ENCODE data around the gene JMJD4.
"Not testable (repeated sequence)": the region's sequence is repeated elsewhere in the genome, so short reads cannot be mapped to it uniquely, and the experiment has no call there.

JMJD4 gene

DNA sequence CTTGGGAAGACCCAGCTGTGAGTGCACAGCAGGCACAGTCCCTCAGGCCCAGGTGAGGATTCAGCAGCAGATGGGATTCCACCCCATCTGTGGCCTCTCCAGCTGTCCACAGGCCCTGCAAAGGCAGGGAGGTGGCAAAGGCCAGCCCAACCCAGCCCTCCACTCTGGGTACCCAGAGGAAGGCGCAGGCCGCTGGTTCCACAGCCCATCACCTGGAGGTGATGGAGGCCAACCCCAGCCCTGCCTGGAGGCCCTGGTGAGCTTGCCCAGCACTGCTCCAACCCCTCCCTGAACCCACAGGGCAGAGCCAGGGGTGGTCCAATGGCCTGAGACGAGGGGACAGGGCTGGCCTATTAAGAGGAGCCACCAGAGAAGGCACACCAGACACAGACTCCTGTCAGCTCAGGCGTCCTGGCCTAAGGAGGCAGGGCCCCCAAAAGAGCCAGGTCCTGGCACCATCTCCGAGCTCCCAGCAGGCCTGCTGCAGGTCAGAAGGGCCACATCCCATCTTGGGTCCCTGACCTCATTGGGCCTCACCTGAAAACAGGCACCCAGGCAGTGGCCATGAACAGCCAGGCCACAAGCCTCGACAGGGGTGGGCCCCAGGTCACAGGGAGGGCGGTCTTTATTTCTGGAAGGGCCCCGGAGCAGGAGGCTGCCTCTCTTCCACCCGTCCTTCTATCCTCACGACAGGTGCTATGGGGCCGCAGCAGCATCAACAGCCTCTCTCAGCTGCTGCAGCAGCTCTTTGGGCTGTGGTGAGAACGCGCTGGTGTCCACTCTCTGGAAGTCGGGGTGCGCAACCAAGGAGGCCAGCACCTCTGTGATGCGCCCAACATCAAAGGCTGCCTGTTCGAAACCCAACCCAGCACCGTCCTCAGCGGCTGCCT lies 3.2 kb downstream of the JMJD4 start:
- no peak for DNase-seq (ENCODE audit: low read depth)

DNA sequence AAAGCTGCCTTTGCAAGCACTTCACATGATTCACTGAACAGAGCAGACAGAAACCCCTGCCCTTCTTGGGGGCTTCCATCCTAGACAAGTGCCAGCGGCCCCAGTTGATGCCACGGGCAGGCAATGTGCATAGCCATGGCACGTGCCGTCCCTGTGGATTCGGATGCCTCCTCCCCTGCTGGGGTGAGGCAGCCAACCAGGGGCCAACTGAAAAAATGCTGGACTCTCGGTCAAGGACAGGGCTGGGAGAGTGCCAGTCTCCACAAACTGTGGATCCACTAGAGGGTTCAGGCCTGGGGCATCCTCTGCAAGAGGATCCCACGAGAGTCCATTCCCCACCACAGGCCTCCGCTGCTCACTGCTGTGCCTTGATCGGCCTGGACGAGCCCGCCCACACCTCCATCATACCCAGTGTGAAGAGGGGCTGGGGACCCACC lies 3.8 kb downstream of the JMJD4 start:
- DNase-seq (ENCODE audit: low read depth), result no peak

GRCh38 chr1:227730630-227731151 lies 4.4 kb downstream of the JMJD4 start:
- DNase-seq (ENCODE audit: low read depth), result no peak

DNA sequence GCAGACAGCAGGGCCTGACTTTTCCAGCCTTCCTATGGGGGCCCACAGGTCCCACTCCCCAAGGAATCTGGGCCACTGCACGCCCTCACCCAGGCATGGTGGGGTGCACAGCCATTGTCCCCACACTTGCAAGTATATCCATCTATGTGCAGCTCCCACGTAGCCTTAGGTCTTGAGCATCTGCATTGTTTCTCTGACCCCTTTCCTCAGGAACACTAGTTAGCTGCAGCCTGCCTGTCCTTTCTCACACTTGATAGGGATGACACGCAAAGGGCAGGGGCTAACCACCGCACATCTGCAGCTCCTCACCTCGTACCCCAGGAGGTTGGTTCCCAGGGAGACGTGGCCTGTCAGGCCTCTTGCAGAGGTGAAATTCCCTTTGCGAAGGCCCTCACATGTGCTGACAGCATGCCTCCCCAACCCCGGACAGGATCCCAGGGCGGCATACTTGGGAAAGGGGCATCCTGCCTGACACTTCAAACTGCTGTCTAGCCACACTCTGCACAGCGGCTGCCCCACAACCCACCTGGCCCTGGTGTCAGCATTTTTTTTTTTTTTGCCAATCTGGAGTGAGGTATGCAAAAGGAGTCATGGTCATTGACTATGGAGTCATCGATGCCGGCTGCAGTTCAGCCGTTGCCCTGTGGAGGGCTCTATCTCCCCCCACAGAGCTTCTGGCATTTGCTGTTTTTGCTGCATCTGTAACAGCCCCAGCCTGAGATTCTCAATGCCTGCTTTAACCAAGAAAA lies 5.0 kb downstream of the JMJD4 start:
- no peak for DNase-seq (ENCODE audit: low read depth)

DNA sequence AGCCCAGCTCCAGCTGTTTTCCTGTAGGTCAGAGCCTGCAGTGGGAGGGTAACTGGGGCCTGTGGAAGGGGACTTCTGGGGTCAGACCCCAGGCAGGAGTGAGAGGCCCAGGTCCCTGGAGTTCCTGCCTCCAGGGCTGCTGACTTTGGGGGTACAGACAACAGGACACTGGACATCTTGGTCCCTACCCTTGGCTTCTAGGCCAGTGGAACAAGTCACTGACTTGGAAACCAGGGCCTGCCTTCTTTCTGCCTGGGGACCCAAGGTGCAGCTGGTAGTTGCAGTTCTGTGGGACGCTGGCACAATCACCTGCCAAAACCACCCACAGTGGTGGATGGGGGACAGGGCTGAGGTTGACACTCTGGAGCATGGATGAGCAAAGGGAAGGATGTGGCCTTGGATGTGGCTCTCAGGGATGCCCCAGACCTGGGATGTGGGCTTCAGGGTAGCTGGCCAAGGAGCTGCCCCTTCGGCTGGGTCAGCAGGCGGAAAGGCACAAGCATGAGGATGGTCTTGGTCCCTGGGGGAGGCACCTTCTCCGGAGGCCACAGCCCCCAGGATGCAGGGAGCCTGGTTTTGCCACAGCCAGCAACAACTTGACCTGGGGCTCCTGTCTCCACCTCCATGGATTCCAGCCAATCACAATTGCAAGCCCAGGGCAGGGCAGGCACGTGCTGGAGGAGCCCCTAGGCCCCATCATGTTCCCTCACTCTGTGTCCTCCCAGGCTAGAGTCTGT lies 5.8 kb downstream of the JMJD4 start:
- no peak for DNase-seq (ENCODE audit: low read depth)

DNA sequence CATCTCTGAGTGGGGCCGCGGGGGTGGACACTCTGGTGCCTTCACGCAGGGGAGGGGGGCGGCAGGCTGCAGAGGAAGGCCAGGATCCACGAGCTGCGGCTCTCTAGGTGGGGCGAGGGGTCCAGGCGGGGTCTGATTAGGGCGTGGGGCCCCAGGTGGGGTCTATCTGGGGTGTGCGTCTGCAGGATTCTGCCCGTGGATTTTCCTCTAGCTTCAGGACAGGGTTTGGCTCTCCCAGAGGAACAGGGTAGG lies 6.3 kb downstream of the JMJD4 start:
- DNase-seq (ENCODE audit: low read depth), result no peak

DNA sequence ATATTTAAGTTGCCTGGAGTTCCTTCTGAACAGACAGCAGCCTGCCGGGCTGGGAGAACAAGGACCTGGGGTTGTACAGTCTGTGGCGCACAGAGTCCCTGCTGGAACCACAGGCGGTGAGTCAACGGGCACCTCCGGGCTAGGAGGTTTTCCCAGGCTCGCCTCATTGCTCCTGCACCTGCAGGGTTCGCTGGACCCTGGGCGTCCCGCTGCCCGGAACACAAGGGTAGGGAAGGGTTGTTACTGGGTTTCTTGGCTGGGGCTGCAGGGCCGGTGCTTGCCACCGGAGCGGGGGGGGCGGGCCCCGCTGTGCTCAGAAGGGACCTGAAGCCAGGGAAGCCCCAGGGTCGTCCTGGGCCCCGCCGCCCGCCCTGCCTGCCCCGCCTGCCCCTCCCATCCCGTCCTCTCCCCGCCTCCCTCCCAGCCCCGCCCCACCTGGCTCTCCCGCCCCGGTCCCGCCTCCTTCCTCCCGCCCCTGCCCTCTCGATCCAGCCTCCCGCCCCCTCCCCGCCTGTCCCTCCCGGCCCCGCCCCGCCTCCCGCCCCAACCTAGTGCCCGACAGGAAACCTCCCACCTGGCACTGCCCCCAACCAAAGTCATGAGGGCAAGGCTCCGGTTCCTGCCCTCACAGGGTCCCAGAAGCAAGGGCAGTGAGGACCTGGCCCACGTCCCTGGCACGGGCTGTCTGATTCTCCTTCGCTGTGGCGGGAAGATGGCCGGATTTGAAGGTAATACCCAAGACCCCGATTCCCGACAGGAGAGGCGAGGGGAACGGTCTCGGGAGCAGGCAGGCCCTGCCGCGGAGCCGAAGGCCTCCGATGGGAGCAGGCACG lies 6.8 kb downstream of the JMJD4 start:
- peak; percentile 56 for DNase-seq (ENCODE audit: low read depth)

GRCh38 chr1:227726924-227727599 lies 8.0 kb downstream of the JMJD4 start:
- DNase-seq (ENCODE audit: low read depth), result no peak

DNA sequence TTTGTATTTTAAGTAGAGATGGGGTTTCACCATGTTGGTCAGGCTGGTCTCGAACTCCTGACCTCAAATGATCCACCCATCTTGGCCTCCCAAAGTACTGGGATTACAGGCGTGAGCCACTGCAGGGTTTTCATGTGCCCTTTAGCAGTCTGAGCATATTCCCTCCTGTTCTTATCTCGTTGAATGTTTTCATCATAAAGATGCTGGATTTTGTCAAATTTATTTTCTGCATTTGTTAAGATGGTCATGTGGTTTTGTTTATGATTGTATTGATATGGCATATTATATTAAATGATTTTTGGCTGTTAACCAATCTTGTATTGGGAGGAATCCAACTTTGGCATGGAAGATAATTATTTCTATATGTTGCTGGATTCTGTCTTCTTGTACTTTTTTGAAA lies 8.8 kb downstream of the JMJD4 start:
- DNase-seq (ENCODE audit: low read depth), result no peak

- DNase-seq (ENCODE audit: low read depth), result no peak
Measured at GRCh38 chr1:227725046-227725445, 10.1 kb downstream of the JMJD4 start.

DNA sequence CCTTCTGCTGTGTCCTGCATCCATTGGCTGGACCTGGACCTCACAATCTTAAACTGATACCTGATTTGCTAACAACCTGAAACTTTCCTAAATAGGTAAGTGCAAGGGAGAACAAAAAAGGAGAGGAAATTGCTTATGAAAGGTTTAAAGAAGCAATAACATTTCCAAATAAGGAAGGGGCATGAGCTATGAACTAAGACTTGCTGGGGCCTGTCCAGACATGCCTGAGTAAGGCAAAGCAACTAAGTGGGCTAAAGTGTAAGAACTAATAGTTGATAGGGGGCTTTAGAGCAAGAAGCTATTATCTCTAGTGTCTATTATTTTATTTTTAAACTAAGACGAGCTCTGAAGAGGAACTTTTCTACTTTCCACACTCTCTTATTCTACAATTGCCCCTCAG lies 11.6 kb downstream of the JMJD4 start:
- no peak for DNase-seq (ENCODE audit: low read depth)

DNA sequence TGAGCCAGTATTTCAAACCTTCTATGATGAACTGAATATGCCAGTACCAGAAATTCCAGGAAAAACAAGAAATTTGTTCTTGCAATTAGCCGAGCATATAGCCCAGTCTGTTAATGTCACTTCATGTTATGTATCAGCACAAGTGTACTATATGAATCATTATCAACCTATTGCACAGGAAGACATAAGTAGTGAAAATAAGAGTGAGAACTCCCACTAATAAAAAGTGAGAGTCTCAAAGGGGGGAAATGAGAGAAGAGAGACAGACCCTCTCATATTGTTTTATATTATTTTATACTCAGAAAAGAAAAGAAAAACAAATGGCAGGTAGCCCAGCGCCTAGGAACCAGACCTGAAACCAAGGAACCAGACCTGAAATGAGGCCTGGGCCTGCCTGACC lies 16.2 kb downstream of the JMJD4 start:
- DNase-seq (ENCODE audit: low read depth), result no peak

GRCh38 chr1:227712648-227713047 lies 22.5 kb downstream of the JMJD4 start:
- no peak for DNase-seq (ENCODE audit: low read depth)

- not testable (repeated sequence) for DNase-seq (ENCODE audit: low read depth)
Measured at GRCh38 chr1:227710474-227710873, 24.6 kb downstream of the JMJD4 start.

DNA sequence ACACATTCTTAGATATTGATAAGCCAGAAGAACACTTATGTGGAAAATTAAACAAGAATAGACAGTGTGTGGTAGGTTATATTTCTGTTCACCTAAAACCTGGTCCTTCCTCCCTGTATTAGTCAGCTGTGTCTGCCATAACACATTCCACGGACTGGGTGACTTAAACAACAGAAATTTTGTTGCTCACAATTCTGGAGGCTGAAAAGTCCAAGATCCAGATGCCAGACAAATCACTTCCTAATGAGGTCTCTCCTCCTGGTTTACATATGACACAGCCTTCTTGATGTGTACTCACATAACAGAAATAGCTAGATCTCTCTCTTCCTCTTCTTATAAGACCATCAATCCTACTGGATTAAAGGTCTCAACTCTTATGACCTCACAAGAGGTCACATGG lies 25.7 kb downstream of the JMJD4 start:
- no peak for DNase-seq (ENCODE audit: low read depth)

DNA sequence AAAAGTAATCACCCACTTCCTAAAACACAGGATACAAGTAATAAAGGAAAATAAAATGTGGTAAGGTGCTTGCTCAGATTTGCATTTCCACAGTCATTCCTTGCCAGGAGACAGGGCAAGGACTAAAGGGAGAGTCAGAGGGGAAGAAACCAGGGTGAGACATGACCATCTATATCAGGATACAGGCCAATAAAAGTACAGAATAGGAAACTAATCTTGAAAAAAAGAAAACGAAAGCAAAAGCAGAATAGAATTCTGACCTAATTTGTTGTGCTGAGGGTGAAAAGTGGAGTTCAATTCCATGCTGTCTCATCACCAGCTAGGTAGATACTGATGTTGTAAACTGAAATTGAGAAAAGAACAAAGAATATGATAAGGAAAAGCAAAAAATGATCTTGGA lies 27.3 kb downstream of the JMJD4 start:
- no peak for DNase-seq (ENCODE audit: low read depth)

DNA sequence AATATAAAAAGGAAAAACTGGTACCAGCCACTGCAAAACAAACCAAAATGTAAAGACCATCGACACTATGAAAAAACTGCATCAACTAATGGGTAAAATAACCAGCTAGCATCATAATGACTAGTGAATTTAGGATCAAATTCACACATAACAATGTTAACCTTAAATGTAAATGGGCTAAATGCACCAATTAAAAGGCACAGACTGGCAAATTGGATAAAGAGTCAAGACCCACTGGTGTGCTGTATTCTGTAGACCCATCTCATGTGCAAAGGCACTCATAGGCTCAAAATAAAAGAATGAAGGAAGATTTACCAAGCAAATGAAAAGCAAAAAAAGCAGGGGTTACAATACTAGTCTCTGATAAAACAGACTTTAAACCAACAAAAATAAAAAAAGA lies 33.5 kb downstream of the JMJD4 start:
- DNase-seq (ENCODE audit: low read depth), result not testable (repeated sequence)

GRCh38 chr1:227697321-227697864 lies 37.7 kb downstream of the JMJD4 start:
- no peak for DNase-seq (ENCODE audit: low read depth)

DNA sequence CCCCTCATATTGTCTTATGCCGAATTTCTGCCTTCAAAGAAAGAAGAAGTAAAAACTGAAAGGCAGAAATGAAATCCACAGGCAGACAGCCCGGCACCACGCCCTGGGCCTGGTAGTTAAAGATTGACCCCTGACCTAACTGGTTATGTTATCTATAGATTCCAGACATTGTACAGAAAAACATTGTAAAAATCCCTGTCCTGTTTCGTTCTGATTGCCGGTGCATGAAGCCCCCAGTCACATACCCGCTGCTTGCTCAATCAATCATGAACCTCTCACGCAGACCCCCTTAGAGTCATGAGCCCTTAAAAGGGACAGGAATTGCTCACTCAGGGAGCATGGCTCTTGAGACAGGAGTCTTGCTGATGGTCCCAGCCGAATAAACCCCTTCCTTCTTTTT lies 49.3 kb downstream of the JMJD4 start:
- DNase-seq (ENCODE audit: low read depth), result no peak
